HepG2 (cell line): Measurements from ENCODE around the gene SLC48A1. TPM values are rescaled to one million over a fixed set of nuclear protein-coding genes. Genes with fewer than 3 reads are reported as not detected.

Experiments
- ATAC-seq: fragments of 200-7000 bp; cut with Tn5 transposase; 3 replicates; pipeline ENCODE4 v1.9.1; 2020; ENCODE audit warnings: mild to moderate bottlenecking, moderate library complexity
- BruUV-seq: library from RNA; stranded (reverse); fragments of 400-500 nt; replicated peaks from 2 replicates; lab custom pipeline; 2021; lab: Mats Ljungman, UMichigan
- CTCF ChIA-PET: fragments of 300-600 bp; formaldehyde crosslinking; extraction: SDS; loops from one replicate; lab custom pipeline; 2021; ENCODE audit warnings: low total read pairs, inconsistent platforms, low intra/inter-chr PET ratio; lab: Yijun Ruan, JAX
- POLR2A ChIA-PET: fragments of 350-600 bp; sonication (Branson Sonifier 250); formaldehyde crosslinking; loops from one replicate; lab custom pipeline; 2020; ENCODE audit warnings: antibody characterized with exemption, inconsistent platforms; lab: Yijun Ruan, JAX
- DNase-seq: peaks from one replicate; pipeline ENCODE4 v3.0.0-alpha.2; 2015; ENCODE audit warnings: low spot score
- FAIRE-seq: peaks from 3 replicates; lab custom pipeline; 2011; peaks lifted over from hg19 to GRCh38; lab: Jason Lieb, UNC
- H2AFZ ChIP-seq: one replicate; pipeline ENCODE4 v1.6.1; 2011; ENCODE audit warnings: low read length, inconsistent platforms
- H3K27ac ChIP-seq: fragments of 300-600 bp; 3 replicates; pipeline ENCODE4 v1.8.0; 2011; ENCODE audit warnings: mixed run types, mild to moderate bottlenecking, mixed read lengths, low read length, inconsistent platforms; ENCODE audit not compliant: insufficient read depth; ENCODE audit errors: extremely low read length
- H3K27me3 ChIP-seq, 2 experiments: fragments of 200-600 bp in 1 of 2; 2 replicates in 1 of 2; 3 replicates in 1 of 2; pipeline versions ENCODE4 v1.6.0 to v1.8.0; 2011; ENCODE audit warnings: low read length in 2 of 2, mild to moderate bottlenecking in 2 of 2, moderate library complexity in 2 of 2, inconsistent platforms in 1 of 2; ENCODE audit not compliant: insufficient read depth in 2 of 2, control insufficient read depth in 1 of 2
- H3K36me3 ChIP-seq, 2 experiments: fragments of 200-600 bp in 1 of 2; replicated peaks in 1 of 2; 2 replicates in 1 of 2; 3 replicates in 1 of 2; pipeline versions ENCODE4 v1.5.1 to v1.8.0; 2011; ENCODE audit warnings: low read length in 2 of 2, inconsistent platforms in 1 of 2; ENCODE audit not compliant: insufficient read depth in 2 of 2, control insufficient read depth in 1 of 2
- H3K4me1 ChIP-seq: 2 replicates; pipeline ENCODE4 v1.5.1; 2012; ENCODE audit warnings: low read length, inconsistent platforms; ENCODE audit not compliant: insufficient read depth
- H3K4me2 ChIP-seq: 2 replicates; pipeline ENCODE4 v1.6.0; 2011; ENCODE audit warnings: low read depth, low read length, inconsistent platforms
- H3K4me3 ChIP-seq, 3 experiments: fragments of 200-600 bp in 1 of 3; sonication (generic), shearing (Covaris generic) in 1 of 3; replicated peaks in 1 of 3; 2 replicates each; pipeline ENCODE4 v1.5.1; 2011 to 2016; ENCODE audit warnings: low read length in 3 of 3, inconsistent platforms in 2 of 3, low read depth in 2 of 3, mild to moderate bottlenecking in 2 of 3, control low read depth in 1 of 3, mixed read lengths in 1 of 3; ENCODE audit not compliant: insufficient read depth in 1 of 3
- H3K79me2 ChIP-seq: one replicate; pipeline ENCODE4 v1.6.1; 2011; ENCODE audit warnings: low read length, inconsistent platforms; ENCODE audit not compliant: insufficient read depth
- H3K9ac ChIP-seq: 2 replicates; pipeline ENCODE4 v1.6.0; 2011; ENCODE audit warnings: mild to moderate bottlenecking, low read depth, low read length, inconsistent platforms; ENCODE audit not compliant: insufficient read depth
- H3K9me3 ChIP-seq: 2 replicates; pipeline ENCODE4 v1.5.1; 2012; ENCODE audit warnings: mild to moderate bottlenecking, low read length
- H4K20me1 ChIP-seq: 2 replicates; pipeline ENCODE4 v1.6.0; 2011; ENCODE audit warnings: inconsistent platforms, mild to moderate bottlenecking, low read length, moderate library complexity; ENCODE audit not compliant: insufficient read depth
- ARID5B ChIP-seq: IDR thresholded peaks from 2 replicates; pipeline ENCODE4 v1.4.0; 2020; ENCODE audit warnings: mild to moderate bottlenecking, missing genetic modification reagents
- E2F5 ChIP-seq: sonication (generic); formaldehyde crosslinking; conservative IDR thresholded peaks from 2 replicates; pipeline ENCODE4 v1.4.0; 2020; ENCODE audit warnings: missing genetic modification reagents
- SIX1 ChIP-seq: sonication (generic); formaldehyde crosslinking; IDR thresholded peaks from 2 replicates; pipeline ENCODE4 v1.4.0; 2020; ENCODE audit warnings: missing genetic modification reagents, borderline replicate concordance
- SRSF9 ChIP-seq: fragments of 200-400 bp; formaldehyde crosslinking; IDR thresholded peaks from 2 replicates; pipeline ENCODE4 v1.6.1; 2018; ENCODE audit warnings: borderline replicate concordance, mild to moderate bottlenecking, low read depth, low read length; ENCODE audit not compliant: insufficient read depth, poor library complexity, severe bottlenecking
- TBL1XR1 ChIP-seq: fragments of 150-350 bp; IDR thresholded peaks from 2 replicates; pipeline ENCODE4 v1.6.1; 2014; ENCODE audit warnings: borderline replicate concordance, low read length; ENCODE audit not compliant: partially characterized antibody
- ZBTB42 ChIP-seq: sonication (generic); formaldehyde crosslinking; IDR thresholded peaks from 2 replicates; pipeline ENCODE4 v1.5.0; 2020; ENCODE audit warnings: mild to moderate bottlenecking, missing genetic modification reagents
- ZFP1 ChIP-seq: IDR thresholded peaks from 2 replicates; pipeline ENCODE4 v1.6.1; 2016
- ZNF547 ChIP-seq: sonication (generic); formaldehyde crosslinking; IDR thresholded peaks from 2 replicates; pipeline ENCODE4 v1.5.1; 2020; ENCODE audit warnings: mild to moderate bottlenecking, missing genetic modification reagents
- WGBS: methylation state at CpG from one replicate; pipeline ENCODE4 v1.1.6; 2017; ENCODE audit warnings: low lambda C conversion rate; 5-methylcytosine and 5-hydroxymethylcytosine counted together
- in situ Hi-C: cut with HindIII; loops from 2 replicates; pipeline ENCODE4 v1.10.0; 2017; ENCODE audit warnings: low pct_unique_long_range_greater_than_20kb; ENCODE audit not compliant: extremely low pct_ligation_motif_present
- intact Hi-C: fragments of 100-400 bp; cut with micrococcal nuclease; formaldehyde crosslinking; loops from one replicate; pipeline ENCODE4 v1.10.0; 2022; ENCODE audit not compliant: unreplicated experiment
- polyA plus RNA-seq, 8 experiments: library from polyadenylated mRNA; depleted of rRNA in 3 of 8; stranded (reverse) in 7 of 8; unstranded in 1 of 8; fragments of >200 nt; fragmentation: Illumina TruSeq in 4 of 8; extraction: Trizol in 4 of 8; gene quantifications; 2 replicates each; pipeline versions ENCODE4 v1.2.1 to v1.2.3, GENCODE V29; 2011 to 2016; ENCODE audit warnings: low read depth in 4 of 8, missing spikeins in 1 of 8, mixed read lengths in 1 of 8; ENCODE audit not compliant: insufficient read depth in 1 of 8
- total RNA-seq, 5 experiments: library from RNA; depleted of rRNA; stranded (reverse); fragments of >200 nt; fragmentation: Illumina TruSeq; extraction: Trizol; gene quantifications; 2 replicates each; pipeline ENCODE4 v1.2.3, GENCODE V29; 2016; ENCODE audit warnings: low read depth in 1 of 5

SLC48A1 gene
- total and polyA plus RNA-seq, 2 of the 13 experiments (the other 11 are each of a cell fraction or from before 2014, with no cell fraction given): 2.2 to 3.7 TPM

GRCh38 chr12:47748507-47748828 is 24.6 kb upstream of the SLC48A1 start:
- no peak overlapping the region for H3K4me2 ChIP-seq
- 33% methylated on average over 1 of the region's 1 CpG for WGBS
- no peak overlapping the region for H3K27ac ChIP-seq
- DNase-seq (no peak), FAIRE-seq (no peak), ATAC-seq (no peak)
- POLR2A ChIA-PET: no interaction called here
- no peak overlapping the region for H3K9ac ChIP-seq
- peaks cover 17% of the 10 kb centered on the region for H3K4me1 ChIP-seq
- in situ Hi-C loops (no loop called here), intact Hi-C loops (no loop called here)
- CTCF ChIA-PET: interaction anchor here (1.1 kb wide), 1 partner anchor 10 kb away, joined by 3 read pairs; the partner anchor contains the start of gene RAPGEF3
- no TSS peak for BruUV-seq
- peaks cover 19 to 65% of the 10 kb centered on the region in 2 experiments; a peak in 4 of 5 replicates for H3K27me3 ChIP-seq
- no peaks in the 10 kb centered on the region for H4K20me1 ChIP-seq
- no peaks in the 10 kb centered on the region for H3K36me3 ChIP-seq
- H3K9me3 ChIP-seq: no peaks in the 10 kb centered on the region
- TF ChIP-seq TBL1XR1 (no peak), SRSF9 (no peak), ZBTB42 (no peak), E2F5 (no peak), ARID5B (CRISPR knock-in tag) (no peak), ZNF547 (CRISPR knock-in tag) (no peak), SIX1 (no peak), ZFP1 (no peak)
- H2AFZ ChIP-seq: no peak overlapping the region
- H3K79me2 ChIP-seq: no peaks in the 10 kb centered on the region
- no peak overlapping the region for H3K4me3 ChIP-seq
